HEK293 (cell line): Measurements from ENCODE around the gene MAP3K15.

Experiments
- TF ChIP-seq, protein P1 (sequence below): fragments of 450-650 bp; formaldehyde crosslinking; IDR thresholded peaks from 2 replicates; pipeline ENCODE4 v1.5.1; 2016; ENCODE audit warnings: missing biosample characterization, missing genetic modification characterization
- TF ChIP-seq, protein P2 (sequence below): fragments of 450-650 bp; formaldehyde crosslinking; IDR thresholded peaks from 2 replicates; pipeline ENCODE4 v1.5.1; 2016; ENCODE audit warnings: missing biosample characterization, missing genetic modification characterization

DNA sequence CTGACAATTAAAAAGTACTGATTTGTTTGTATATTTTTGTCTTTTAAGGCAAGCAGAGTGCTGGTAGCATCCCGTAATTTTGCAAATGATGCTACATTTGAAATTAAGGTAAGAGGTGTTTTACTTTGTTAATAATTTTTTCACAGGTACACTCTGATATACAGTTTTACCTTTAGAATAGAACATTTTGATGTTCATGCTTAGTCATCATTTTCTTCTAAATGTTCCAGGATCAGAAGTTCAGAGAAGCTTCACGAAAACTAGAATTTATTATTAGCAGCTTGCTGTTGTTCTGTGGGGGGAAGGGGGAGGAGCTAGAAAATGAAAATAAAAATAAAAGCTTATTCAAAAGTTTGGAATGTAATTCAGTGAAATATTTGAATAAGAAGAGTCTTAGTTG is 166.0 kb downstream of the MAP3K15 start:
- TF ChIP-seq, protein P1, sequence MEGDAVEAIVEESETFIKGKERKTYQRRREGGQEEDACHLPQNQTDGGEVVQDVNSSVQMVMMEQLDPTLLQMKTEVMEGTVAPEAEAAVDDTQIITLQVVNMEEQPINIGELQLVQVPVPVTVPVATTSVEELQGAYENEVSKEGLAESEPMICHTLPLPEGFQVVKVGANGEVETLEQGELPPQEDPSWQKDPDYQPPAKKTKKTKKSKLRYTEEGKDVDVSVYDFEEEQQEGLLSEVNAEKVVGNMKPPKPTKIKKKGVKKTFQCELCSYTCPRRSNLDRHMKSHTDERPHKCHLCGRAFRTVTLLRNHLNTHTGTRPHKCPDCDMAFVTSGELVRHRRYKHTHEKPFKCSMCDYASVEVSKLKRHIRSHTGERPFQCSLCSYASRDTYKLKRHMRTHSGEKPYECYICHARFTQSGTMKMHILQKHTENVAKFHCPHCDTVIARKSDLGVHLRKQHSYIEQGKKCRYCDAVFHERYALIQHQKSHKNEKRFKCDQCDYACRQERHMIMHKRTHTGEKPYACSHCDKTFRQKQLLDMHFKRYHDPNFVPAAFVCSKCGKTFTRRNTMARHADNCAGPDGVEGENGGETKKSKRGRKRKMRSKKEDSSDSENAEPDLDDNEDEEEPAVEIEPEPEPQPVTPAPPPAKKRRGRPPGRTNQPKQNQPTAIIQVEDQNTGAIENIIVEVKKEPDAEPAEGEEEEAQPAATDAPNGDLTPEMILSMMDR (tag by site-specific recombination), result no peak
- TF ChIP-seq, protein P2, sequence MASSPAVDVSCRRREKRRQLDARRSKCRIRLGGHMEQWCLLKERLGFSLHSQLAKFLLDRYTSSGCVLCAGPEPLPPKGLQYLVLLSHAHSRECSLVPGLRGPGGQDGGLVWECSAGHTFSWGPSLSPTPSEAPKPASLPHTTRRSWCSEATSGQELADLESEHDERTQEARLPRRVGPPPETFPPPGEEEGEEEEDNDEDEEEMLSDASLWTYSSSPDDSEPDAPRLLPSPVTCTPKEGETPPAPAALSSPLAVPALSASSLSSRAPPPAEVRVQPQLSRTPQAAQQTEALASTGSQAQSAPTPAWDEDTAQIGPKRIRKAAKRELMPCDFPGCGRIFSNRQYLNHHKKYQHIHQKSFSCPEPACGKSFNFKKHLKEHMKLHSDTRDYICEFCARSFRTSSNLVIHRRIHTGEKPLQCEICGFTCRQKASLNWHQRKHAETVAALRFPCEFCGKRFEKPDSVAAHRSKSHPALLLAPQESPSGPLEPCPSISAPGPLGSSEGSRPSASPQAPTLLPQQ (tag by site-specific recombination), result no peak
